Uterus (tissue), 2 donors: ENCODE data around the gene GFM1.

Experiments used
- POLR2A ChIP-seq, 2 donors: fragments of 450-650 bp; IDR thresholded peaks; one replicate each; pipeline ENCODE4 v1.6.1; 2016; ENCODE audit warnings: antibody characterized with exemption in 2 of 2, mild to moderate bottlenecking in 1 of 2, moderate library complexity in 1 of 2
- TF ChIP-seq, protein P1 (sequence below), 4 experiments: fragments of 200-600 bp in 2 of 4; fragments of 450-650 bp in 2 of 4; sonication (generic) in 2 of 4; IDR thresholded peaks; one replicate each; pipeline ENCODE4 v1.5.1; 2016 to 2019; ENCODE audit warnings: antibody characterized with exemption in 4 of 4, mild to moderate bottlenecking in 2 of 4, moderate library complexity in 1 of 4

DNA sequence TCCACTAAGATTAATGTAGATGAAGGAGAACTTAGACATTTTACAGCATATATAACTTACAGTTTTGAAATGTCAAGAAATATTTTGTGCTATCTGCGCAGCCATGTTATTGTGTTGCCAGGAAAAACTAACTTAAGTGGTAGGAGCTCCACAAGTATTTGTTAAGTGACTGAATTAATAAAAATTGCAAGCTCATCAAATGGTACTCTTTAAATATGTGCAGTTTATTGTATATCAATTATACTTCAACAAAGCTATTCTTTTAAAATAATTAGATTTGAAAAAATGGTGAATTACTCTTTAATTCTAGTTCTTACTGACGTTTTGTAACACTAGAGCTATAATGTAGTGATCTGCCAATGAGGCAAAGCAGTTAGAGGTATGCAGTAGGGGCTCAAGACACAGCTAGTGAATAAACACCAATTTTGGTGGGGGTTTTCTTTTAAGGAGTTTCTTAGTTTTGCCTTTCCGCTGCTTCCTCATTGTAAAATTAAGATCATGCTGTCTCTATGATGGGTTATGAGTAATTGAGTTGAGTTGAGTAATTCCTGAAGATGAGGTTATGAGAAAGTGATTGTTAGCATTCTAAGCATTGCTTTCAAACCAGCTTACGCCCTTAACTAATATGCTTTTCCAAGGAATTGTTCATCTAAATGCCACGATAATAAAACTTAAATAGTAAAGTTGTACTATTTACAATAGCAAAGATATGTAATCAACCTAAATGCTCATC is 39.1 kb downstream of the GFM1 start:
- TF ChIP-seq, protein P1, sequence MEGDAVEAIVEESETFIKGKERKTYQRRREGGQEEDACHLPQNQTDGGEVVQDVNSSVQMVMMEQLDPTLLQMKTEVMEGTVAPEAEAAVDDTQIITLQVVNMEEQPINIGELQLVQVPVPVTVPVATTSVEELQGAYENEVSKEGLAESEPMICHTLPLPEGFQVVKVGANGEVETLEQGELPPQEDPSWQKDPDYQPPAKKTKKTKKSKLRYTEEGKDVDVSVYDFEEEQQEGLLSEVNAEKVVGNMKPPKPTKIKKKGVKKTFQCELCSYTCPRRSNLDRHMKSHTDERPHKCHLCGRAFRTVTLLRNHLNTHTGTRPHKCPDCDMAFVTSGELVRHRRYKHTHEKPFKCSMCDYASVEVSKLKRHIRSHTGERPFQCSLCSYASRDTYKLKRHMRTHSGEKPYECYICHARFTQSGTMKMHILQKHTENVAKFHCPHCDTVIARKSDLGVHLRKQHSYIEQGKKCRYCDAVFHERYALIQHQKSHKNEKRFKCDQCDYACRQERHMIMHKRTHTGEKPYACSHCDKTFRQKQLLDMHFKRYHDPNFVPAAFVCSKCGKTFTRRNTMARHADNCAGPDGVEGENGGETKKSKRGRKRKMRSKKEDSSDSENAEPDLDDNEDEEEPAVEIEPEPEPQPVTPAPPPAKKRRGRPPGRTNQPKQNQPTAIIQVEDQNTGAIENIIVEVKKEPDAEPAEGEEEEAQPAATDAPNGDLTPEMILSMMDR (IDR thresholded peaks at IDR 0.05) = no peak
- TF ChIP-seq POLR2A (IDR thresholded peaks at IDR 0.05) = no peak
